HepG2 (cell line): ENCODE data around the gene SIGLEC14. TPM values are rescaled to one million over a fixed set of nuclear protein-coding genes. Genes with fewer than 3 reads are reported as not detected.

Source experiments
- CEBPZ ChIP-seq: IDR thresholded peaks from 2 replicates; pipeline ENCODE4 v1.6.1; 2012; ENCODE audit warnings: low read length, improper control_type of control experiment
- FOXP4 ChIP-seq: sonication (generic); formaldehyde crosslinking; IDR thresholded peaks from 2 replicates; pipeline ENCODE4 v1.4.0; 2020; ENCODE audit warnings: missing genetic modification reagents
- MAFK ChIP-seq, 2 experiments: IDR thresholded peaks in 1 of 2; conservative IDR thresholded peaks in 1 of 2; 2 replicates each; pipeline ENCODE4 v1.6.1; 2011; ENCODE audit warnings: improper control_type of control experiment in 2 of 2, low read length in 2 of 2
- MAZ ChIP-seq, 2 experiments: sonication (generic) in 1 of 2; formaldehyde crosslinking in 1 of 2; IDR thresholded peaks; 2 replicates each; pipeline versions ENCODE4 v1.5.0 to v1.6.1; 2012 to 2020; ENCODE audit warnings: low read depth in 2 of 2, mild to moderate bottlenecking in 2 of 2, borderline replicate concordance in 1 of 2, improper control_type of control experiment in 1 of 2, low read length in 1 of 2, missing genetic modification reagents in 1 of 2, moderate library complexity in 1 of 2
- ZC3H13 ChIP-seq: sonication (generic); formaldehyde crosslinking; IDR thresholded peaks from 2 replicates; pipeline ENCODE4 v1.8.1; 2023; ENCODE audit warnings: mild to moderate bottlenecking, missing genetic modification reagents, moderate library complexity
- ZNF142 ChIP-seq: sonication (generic); formaldehyde crosslinking; IDR thresholded peaks from 2 replicates; pipeline ENCODE4 v1.4.0; 2020; ENCODE audit warnings: missing genetic modification reagents
- ZNF232 ChIP-seq: sonication (generic); formaldehyde crosslinking; IDR thresholded peaks from 2 replicates; pipeline ENCODE4 v1.4.0; 2020; ENCODE audit warnings: missing genetic modification reagents, borderline replicate concordance
- ZNF883 ChIP-seq: sonication (generic); formaldehyde crosslinking; IDR thresholded peaks from 2 replicates; pipeline ENCODE4 v1.5.1; 2020; ENCODE audit warnings: mild to moderate bottlenecking, missing genetic modification reagents; ENCODE audit errors: not compliant biosample characterization
- polyA plus RNA-seq, 8 experiments: library from polyadenylated mRNA; depleted of rRNA in 3 of 8; stranded (reverse) in 7 of 8; unstranded in 1 of 8; fragments of >200 nt; fragmentation: Illumina TruSeq in 4 of 8; extraction: Trizol in 4 of 8; gene quantifications; 2 replicates each; pipeline versions ENCODE4 v1.2.1 to v1.2.3, GENCODE V29; 2011 to 2016; ENCODE audit warnings: low read depth in 4 of 8, missing spikeins in 1 of 8, mixed read lengths in 1 of 8; ENCODE audit not compliant: insufficient read depth in 1 of 8
- total RNA-seq, 5 experiments: library from RNA; depleted of rRNA; stranded (reverse); fragments of >200 nt; fragmentation: Illumina TruSeq; extraction: Trizol; gene quantifications; 2 replicates each; pipeline ENCODE4 v1.2.3, GENCODE V29; 2016; ENCODE audit warnings: low read depth in 1 of 5
- TF ChIP-seq, protein P1 (sequence below): sonication (generic); formaldehyde crosslinking; IDR thresholded peaks from 2 replicates; pipeline ENCODE4 v1.4.0; 2020; ENCODE audit warnings: missing genetic modification reagents, borderline replicate concordance

SIGLEC14 gene
- total and polyA plus RNA-seq, 2 of the 13 experiments (the other 11 are each of a cell fraction or from before 2014, with no cell fraction given), result 0.05 to 0.09 TPM

- TF ChIP-seq, protein P1, sequence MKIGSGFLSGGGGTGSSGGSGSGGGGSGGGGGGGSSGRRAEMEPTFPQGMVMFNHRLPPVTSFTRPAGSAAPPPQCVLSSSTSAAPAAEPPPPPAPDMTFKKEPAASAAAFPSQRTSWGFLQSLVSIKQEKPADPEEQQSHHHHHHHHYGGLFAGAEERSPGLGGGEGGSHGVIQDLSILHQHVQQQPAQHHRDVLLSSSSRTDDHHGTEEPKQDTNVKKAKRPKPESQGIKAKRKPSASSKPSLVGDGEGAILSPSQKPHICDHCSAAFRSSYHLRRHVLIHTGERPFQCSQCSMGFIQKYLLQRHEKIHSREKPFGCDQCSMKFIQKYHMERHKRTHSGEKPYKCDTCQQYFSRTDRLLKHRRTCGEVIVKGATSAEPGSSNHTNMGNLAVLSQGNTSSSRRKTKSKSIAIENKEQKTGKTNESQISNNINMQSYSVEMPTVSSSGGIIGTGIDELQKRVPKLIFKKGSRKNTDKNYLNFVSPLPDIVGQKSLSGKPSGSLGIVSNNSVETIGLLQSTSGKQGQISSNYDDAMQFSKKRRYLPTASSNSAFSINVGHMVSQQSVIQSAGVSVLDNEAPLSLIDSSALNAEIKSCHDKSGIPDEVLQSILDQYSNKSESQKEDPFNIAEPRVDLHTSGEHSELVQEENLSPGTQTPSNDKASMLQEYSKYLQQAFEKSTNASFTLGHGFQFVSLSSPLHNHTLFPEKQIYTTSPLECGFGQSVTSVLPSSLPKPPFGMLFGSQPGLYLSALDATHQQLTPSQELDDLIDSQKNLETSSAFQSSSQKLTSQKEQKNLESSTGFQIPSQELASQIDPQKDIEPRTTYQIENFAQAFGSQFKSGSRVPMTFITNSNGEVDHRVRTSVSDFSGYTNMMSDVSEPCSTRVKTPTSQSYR, result peak; percentile 29; the same call in 1 of the 2 replicates
- TF ChIP-seq MAZ (IDR thresholded peaks at IDR 0.05; ENCODE audit: borderline replicate concordance, low read depth, low read length) (no peak), MAZ (CRISPR knock-in tag; IDR thresholded peaks at IDR 0.05; ENCODE audit: low read depth) (0 out of 2 replicates have a peak, but pooled peaks have one; percentile 32), ZC3H13 (CRISPR knock-in tag) (no peak), FOXP4 (no peak), ZNF883 (no peak), ZNF142 (no peak), ZNF232 (CRISPR knock-in tag) (no peak), CEBPZ (no peak), MAFK (conservative IDR thresholded peaks at IDR 0.05 in 1 of 2, IDR thresholded peaks at IDR 0.05 in 1 of 2; ENCODE audit: low read length in 2 of 2) (no peak)
Observed at GRCh38 chr19:51687791-51688670, 41.4 kb upstream of the SIGLEC14 start (continued).
